Neural progenitor cell (in vitro differentiated cells): ENCODE results near the gene ABCD2. TPM values are rescaled to one million over a fixed set of nuclear protein-coding genes. Genes with fewer than 3 reads are reported as not detected.

Source experiments
- DNase-seq: peaks from one replicate; pipeline ENCODE4 v3.0.0-alpha.2; 2016; ENCODE audit warnings: low spot score
- H2AFZ ChIP-seq: fragments of 200-600 bp; sonication (generic); replicated peaks from 2 replicates; pipeline ENCODE4 v1.6.1; 2016; ENCODE audit warnings: antibody characterized with exemption
- H3F3A ChIP-seq: fragments of 200-600 bp; sonication (generic); 2 replicates; pipeline ENCODE4 v1.6.1; 2016; ENCODE audit warnings: antibody characterized with exemption, low read depth
- H3K27ac ChIP-seq: fragments of 200-600 bp; sonication (generic); 2 replicates; pipeline ENCODE4 v1.5.1; 2016; ENCODE audit warnings: mild to moderate bottlenecking
- H3K27me3 ChIP-seq: fragments of 200-600 bp; sonication (generic); 2 replicates; pipeline ENCODE4 v1.6.1; 2016; ENCODE audit warnings: mild to moderate bottlenecking, moderate library complexity
- H3K36me3 ChIP-seq: fragments of 200-600 bp; sonication (generic); 2 replicates; pipeline ENCODE4 v1.5.1; 2016
- H3K4me1 ChIP-seq: fragments of 200-600 bp; sonication (generic); 2 replicates; pipeline ENCODE4 v1.6.1; 2016; ENCODE audit warnings: mixed run types
- H3K4me2 ChIP-seq: fragments of 200-600 bp; sonication (generic); 2 replicates; pipeline ENCODE4 v1.6.1; 2016
- H3K4me3 ChIP-seq: fragments of 200-600 bp; sonication (generic); 2 replicates; pipeline ENCODE4 v1.5.1; 2016
- H3K79me2 ChIP-seq: fragments of 200-600 bp; sonication (generic); 2 replicates; pipeline ENCODE4 v1.6.1; 2016; ENCODE audit warnings: low read depth
- H3K9ac ChIP-seq: fragments of 200-600 bp; sonication (generic); 2 replicates; pipeline ENCODE4 v1.6.1; 2016
- H3K9me3 ChIP-seq: fragments of 200-600 bp; sonication (generic); 2 replicates; pipeline ENCODE4 v1.5.1; 2016; ENCODE audit warnings: low read depth
- H4K20me1 ChIP-seq: fragments of 200-600 bp; sonication (generic); 2 replicates; pipeline ENCODE4 v1.6.1; 2016; ENCODE audit warnings: low read depth
- H3K27ac Mint-ChIP-seq: 3 replicates; pipeline ENCODE4 v1.8.0; 2021; ENCODE audit warnings: mixed read lengths
- H3K27me3 Mint-ChIP-seq: 2 replicates; pipeline ENCODE4 v1.8.0; 2022; ENCODE audit warnings: low read depth, mild to moderate bottlenecking, inconsistent platforms, moderate library complexity, mixed read lengths; ENCODE audit not compliant: insufficient read depth
- H3K36me3 Mint-ChIP-seq: 3 replicates; pipeline ENCODE4 v1.8.0; 2021; ENCODE audit warnings: mixed read lengths
- H3K4me1 Mint-ChIP-seq: 3 replicates; pipeline ENCODE4 v1.8.0; 2021; ENCODE audit warnings: mixed read lengths
- H3K4me3 Mint-ChIP-seq: 3 replicates; pipeline ENCODE4 v1.8.0; 2021; ENCODE audit warnings: mild to moderate bottlenecking, moderate library complexity, mixed read lengths
- H3K9me3 Mint-ChIP-seq: 3 replicates; pipeline ENCODE4 v1.8.0; 2020; ENCODE audit warnings: mixed read lengths
- EZH2 ChIP-seq: fragments of 200-600 bp; sonication (generic); IDR thresholded peaks from 2 replicates; pipeline ENCODE4 v1.6.1; 2017; ENCODE audit warnings: antibody characterized with exemption, mild to moderate bottlenecking, moderate library complexity
- EZH2phosphoT487 ChIP-seq: fragments of 200-600 bp; sonication (generic); IDR thresholded peaks from 2 replicates; pipeline ENCODE4 v1.6.1; 2017; ENCODE audit warnings: antibody characterized with exemption
- total RNA-seq: library from RNA; depleted of rRNA; stranded (reverse); fragments of >200 nt; gene quantifications from 2 replicates; pipeline ENCODE4 v1.2.3, GENCODE V29; 2015; ENCODE audit warnings: low replicate concordance
- TF ChIP-seq, protein P1 (sequence below): fragments of 200-600 bp; sonication (generic); IDR thresholded peaks from 2 replicates; pipeline ENCODE4 v1.5.1; 2017; ENCODE audit warnings: antibody characterized with exemption, mild to moderate bottlenecking

Gene ABCD2
- total RNA-seq, 1 donor from 2014 or later, result 0.04 TPM

DNA sequence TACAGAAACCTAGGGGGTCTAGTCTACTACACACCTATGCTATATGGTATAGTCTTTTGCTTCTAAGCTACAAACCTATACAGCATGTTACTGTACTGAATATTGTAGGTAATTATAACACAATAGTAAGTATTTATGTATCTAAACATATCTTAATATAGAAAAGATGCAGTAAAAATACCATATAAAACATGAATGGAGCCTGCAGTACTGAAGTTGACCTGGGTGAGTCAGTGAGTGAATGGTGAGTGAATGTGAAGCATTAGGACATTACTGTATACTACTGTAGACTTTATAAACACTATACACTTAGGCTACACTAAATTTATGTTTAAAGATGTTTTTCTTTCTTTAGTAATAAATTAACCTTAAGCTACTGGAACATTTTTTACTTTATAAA, 13.1 kb upstream of the ABCD2 start:
- no peaks in the 10 kb centered on the region for H3K9me3 Mint-ChIP-seq

DNA sequence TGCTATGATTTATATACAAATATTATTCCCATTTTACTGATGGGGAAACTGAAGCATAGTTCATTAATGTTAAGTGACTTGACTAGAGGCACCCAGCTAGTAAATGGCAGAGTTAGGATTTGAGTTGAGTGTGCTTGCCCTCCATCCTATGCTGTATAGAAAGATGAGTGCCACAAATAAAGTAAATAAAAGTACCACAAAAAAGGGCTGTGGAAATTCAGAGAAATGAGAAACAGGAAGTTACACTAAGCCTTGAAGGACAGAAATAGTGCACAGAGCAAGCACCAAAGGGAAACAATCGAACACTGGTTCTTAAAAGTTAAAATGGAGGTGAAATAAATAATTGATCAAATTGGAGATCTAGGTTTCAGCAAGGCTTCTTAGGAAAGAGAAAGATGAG, 9.2 kb upstream of the ABCD2 start:
- no peak overlapping the region for H3K9ac ChIP-seq
- H3F3A ChIP-seq, result no peaks in the 10 kb centered on the region
- H3K36me3 ChIP-seq, result no peaks in the 10 kb centered on the region
- H3K27ac ChIP-seq, result no peak overlapping the region
- Mint-ChIP-seq H3K4me3 (no peak overlapping the region), H3K36me3 (no peaks in the 10 kb centered on the region), H3K4me1 (no peaks in the 10 kb centered on the region), H3K9me3 (no peaks in the 10 kb centered on the region), H3K27ac (no peak overlapping the region), H3K27me3 (no peaks in the 10 kb centered on the region)
- H3K27me3 ChIP-seq, result no peaks in the 10 kb centered on the region
- TF ChIP-seq, protein P1, sequence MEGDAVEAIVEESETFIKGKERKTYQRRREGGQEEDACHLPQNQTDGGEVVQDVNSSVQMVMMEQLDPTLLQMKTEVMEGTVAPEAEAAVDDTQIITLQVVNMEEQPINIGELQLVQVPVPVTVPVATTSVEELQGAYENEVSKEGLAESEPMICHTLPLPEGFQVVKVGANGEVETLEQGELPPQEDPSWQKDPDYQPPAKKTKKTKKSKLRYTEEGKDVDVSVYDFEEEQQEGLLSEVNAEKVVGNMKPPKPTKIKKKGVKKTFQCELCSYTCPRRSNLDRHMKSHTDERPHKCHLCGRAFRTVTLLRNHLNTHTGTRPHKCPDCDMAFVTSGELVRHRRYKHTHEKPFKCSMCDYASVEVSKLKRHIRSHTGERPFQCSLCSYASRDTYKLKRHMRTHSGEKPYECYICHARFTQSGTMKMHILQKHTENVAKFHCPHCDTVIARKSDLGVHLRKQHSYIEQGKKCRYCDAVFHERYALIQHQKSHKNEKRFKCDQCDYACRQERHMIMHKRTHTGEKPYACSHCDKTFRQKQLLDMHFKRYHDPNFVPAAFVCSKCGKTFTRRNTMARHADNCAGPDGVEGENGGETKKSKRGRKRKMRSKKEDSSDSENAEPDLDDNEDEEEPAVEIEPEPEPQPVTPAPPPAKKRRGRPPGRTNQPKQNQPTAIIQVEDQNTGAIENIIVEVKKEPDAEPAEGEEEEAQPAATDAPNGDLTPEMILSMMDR, result no peak
- no peak for TF ChIP-seq EZH2phosphoT487
- TF ChIP-seq EZH2, result no peak
- no peak overlapping the region for H3K4me2 ChIP-seq
- no peaks in the 10 kb centered on the region for H3K4me1 ChIP-seq
- H3K9me3 ChIP-seq, result no peaks in the 10 kb centered on the region
- H3K79me2 ChIP-seq, result no peaks in the 10 kb centered on the region
- H2AFZ ChIP-seq, result no peak overlapping the region
- no peak overlapping the region for H3K4me3 ChIP-seq
- DNase-seq, result no peak
- H4K20me1 ChIP-seq, result no peaks in the 10 kb centered on the region

More for the DNA sequence above, 13.1 kb upstream of the ABCD2 start:
- Histone ChIP-seq H3K4me3 (no peak overlapping the region), H3K36me3 (no peaks in the 10 kb centered on the region), H3K4me1 (no peaks in the 10 kb centered on the region), H3K27ac (no peak overlapping the region), H3K4me2 (no peak overlapping the region), H3K27me3 (no peaks in the 10 kb centered on the region), H3K9ac (no peak overlapping the region), H2AFZ (no peak overlapping the region), H3K9me3 (no peaks in the 10 kb centered on the region), H4K20me1 (no peaks in the 10 kb centered on the region), H3K79me2 (no peaks in the 10 kb centered on the region), H3F3A (no peaks in the 10 kb centered on the region)
- peaks cover 2% of the 10 kb centered on the region for H3K27me3 Mint-ChIP-seq
- H3K27ac Mint-ChIP-seq, result no peak overlapping the region
- DNase-seq, result no peak
- no peak overlapping the region for H3K4me3 Mint-ChIP-seq
- no peaks in the 10 kb centered on the region for H3K36me3 Mint-ChIP-seq
- no peaks in the 10 kb centered on the region for H3K4me1 Mint-ChIP-seq
- TF ChIP-seq EZH2phosphoT487 (no peak), EZH2 (no peak)
- TF ChIP-seq, protein P1, result no peak

DNA sequence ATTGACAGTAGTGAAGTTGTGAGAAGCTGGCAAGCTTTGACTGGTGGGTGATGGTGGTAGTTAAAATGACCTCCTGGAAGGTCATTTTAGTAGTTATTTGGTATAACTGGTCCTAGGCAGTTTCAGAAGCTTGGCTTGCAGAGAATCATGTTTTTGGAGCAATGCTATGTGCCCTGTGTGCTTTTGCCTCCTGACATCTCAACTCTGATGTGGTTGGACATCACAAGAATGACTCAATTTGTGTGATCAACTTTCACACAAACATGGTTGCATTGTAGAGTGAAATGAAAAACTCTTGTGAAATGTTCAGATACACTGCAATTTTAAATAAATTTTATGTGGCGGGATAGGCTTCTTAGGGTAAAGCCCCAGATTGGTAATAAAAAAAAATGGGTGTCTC, 8.3 kb upstream of the ABCD2 start:
- TF ChIP-seq EZH2 (no peak), EZH2phosphoT487 (no peak)
- TF ChIP-seq, protein P1, result no peak
- DNase-seq, result no peak
- Mint-ChIP-seq H3K4me3 (no peak overlapping the region), H3K36me3 (no peaks in the 10 kb centered on the region), H3K27ac (no peak overlapping the region), H3K4me1 (no peaks in the 10 kb centered on the region), H3K27me3 (no peaks in the 10 kb centered on the region), H3K9me3 (no peaks in the 10 kb centered on the region)
- H3K4me2 ChIP-seq, result no peak overlapping the region
- no peak overlapping the region for H3K9ac ChIP-seq
- H3K36me3 ChIP-seq, result no peaks in the 10 kb centered on the region
- H3K9me3 ChIP-seq, result no peaks in the 10 kb centered on the region
- H3F3A ChIP-seq, result no peaks in the 10 kb centered on the region
- H2AFZ ChIP-seq, result peak overlapping the region; percentile 15
- no peaks in the 10 kb centered on the region for H3K4me1 ChIP-seq
- H3K4me3 ChIP-seq, result no peak overlapping the region
- no peaks in the 10 kb centered on the region for H4K20me1 ChIP-seq
- no peaks in the 10 kb centered on the region for H3K79me2 ChIP-seq
- no peaks in the 10 kb centered on the region for H3K27me3 ChIP-seq
- H3K27ac ChIP-seq, result no peak overlapping the region
